Fibroblast of upper back skin (primary cell): Measurements from ENCODE around the gene CYP26C1.
"Not testable (repeated sequence)": the region's sequence is repeated elsewhere in the genome, so short reads cannot be mapped to it uniquely, and the experiment has no call there.

Experiments
- DNase-seq: peaks from one replicate; pipeline ENCODE4 v3.0.0-alpha.2; 2013

CYP26C1 gene

DNA sequence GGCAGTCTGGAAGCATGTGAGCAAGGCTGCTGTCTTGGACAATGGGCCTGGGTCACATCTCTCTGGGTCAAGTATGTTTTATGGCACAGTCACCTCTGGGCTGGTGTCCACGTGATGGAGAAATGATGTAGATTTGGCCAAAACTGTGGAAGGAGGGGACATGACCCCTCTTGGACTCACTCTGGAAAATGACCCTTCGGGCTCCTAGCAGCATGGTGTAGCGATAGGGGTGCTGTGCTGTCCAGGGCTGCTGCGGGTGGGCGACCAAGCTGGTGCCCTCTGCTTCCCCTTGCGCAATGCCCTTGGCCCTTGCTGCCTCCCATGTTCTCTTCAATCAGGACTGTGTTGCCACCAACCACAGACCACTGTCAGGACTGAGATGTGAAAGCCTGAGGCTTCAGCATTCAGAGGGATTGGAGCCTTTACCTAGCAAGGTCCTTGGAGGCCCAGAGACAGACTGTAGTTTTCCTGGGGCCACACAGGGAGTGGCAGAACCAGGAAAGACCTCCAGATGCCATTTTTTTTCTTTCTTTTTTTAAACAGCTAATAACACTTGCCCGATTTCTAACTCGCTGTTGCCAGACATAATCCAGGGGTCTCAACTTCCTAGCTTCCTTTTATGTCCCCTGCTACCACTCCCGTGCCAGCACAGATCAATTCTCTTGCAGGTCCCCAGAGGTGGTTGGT is 19.2 kb downstream of the CYP26C1 start:
- no peak for DNase-seq

DNA sequence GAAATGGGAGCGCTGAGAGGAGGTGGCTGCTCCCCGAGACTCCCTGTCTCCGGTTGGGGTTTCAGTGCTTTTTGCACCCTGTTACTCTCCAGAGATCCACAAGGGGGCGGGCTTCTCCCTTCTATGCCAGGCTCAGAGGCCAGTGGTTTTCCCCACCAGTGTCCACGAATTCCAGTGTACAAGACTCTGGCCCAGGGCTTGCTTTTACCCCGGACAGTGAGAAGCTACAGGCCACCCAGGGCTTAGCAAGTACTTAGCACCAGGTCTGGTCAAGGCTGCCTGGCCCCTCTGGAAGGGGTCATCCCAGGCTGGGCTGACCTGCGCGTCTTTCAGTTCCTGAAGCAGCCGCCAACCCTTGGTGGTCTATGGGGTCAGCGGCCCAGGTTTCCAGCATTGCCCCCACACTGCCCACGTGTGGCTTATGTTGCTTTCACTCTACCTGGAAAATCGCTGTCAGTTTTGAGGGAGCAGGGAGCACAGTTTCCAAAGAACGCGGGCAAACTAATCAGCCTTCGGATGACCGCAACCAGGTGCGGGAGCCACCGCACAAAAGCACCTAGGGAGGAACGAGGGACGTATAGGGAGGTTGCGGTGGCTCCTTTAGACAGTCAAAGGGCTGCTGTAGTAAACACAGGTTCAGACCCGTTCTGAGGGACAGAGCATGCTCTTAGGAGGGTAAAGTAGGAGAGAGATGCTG is 19.9 kb downstream of the CYP26C1 start:
- peak; percentile 62 for DNase-seq

DNA sequence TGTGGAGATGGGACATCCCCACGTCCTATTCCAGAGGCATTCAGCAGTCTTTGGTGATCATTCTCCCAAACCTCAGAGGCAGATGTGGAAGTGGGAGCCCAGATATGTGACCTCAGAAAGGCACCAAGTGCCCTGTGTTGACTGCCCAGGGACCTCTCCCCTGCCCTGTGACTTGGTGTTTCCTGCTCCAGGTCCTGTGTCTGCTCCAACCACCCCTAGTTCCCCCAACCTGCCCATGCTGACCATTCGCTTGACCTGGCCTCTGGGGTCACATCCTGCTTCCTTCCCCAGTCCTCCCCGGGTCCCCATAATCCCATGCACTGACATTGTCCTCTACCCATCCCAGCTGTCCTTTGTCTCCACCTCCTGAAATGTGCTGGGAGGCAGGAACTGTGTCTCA is 20.7 kb downstream of the CYP26C1 start:
- no peak for DNase-seq

DNA sequence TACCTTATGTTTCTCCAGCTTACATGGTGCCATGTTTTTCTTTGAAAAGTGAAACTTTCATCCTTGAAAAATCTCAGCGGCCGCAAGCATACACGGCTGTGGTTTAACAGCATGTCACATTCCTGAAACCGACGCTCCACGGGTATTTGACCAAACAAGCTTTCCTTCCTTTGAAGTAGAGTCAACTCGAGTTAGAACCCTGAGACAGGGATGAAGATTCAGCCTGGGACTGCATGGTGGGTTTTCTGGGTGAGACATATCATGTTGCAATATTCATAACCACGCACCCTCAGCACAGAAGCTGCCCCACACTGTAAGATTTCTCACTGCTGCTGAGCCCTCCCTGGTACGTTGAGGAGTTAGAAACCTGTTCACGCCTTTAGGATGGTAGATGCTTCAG is 21.2 kb downstream of the CYP26C1 start:
- peak; percentile 80 for DNase-seq

DNA sequence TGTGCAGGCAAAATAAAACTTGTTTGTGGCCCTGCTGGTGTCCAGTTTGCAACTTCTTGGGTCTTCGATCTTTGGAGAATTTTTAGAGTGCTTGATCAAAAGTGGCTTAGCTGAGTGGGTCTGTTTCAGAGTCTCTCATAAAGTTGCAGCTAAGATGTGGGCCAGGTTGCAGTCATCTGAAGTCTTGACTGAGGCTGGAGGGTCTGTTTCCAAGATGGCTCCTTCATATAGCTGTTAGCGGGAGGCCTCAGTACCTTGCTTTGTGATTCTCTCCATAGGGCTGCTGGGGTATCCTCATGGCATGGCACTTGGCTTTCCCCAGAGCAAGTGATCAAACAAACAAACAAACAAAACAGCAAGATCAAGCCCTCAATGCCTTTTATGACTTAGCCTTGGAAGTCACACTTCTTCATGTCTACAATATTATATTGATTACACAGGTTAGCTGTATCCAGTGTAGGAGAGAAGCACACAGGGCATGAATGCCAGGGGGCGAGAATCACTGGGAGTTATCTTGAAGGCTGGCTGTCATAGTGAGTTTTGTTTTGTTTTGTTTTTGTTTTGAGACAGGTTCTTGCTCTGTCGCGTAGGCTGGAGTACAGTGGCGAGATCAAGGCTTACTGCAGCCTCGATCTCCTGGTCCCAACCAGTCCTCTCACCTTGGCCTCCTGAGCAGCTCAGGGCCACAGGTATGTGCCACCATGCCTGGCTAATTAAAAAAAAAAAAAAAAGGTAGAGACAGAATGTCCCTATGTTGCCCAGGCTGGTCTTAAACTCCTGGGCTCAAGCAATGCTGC is 23.3 kb downstream of the CYP26C1 start:
- DNase-seq = no peak

DNA sequence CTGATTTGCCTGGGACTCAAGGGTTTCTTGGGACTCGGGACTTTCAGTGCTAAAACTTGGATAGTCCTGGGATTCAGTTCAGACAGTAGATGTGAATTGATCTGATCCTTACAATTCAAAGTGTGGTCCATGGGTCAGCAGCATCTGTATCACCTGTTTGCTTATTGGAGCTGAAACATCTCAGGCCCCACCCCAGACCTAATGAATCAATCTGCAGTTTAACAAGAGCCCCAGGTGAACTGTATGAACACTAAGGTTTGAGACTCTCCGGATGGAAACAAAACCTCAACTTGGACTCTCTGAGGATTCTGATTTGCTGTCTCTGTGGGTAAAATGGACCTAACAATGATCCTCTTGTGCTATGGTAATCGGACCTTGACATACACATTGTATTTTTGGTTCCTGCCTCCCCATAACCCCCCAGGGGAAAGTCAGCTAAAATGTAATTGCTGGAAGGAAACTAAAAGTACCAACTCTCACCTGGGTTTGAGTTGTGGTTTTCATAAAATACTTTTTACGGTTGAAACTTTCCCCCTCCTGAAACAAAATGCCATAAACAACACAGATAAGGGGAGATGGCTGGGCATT is 24.8 kb downstream of the CYP26C1 start:
- DNase-seq = no peak

DNA sequence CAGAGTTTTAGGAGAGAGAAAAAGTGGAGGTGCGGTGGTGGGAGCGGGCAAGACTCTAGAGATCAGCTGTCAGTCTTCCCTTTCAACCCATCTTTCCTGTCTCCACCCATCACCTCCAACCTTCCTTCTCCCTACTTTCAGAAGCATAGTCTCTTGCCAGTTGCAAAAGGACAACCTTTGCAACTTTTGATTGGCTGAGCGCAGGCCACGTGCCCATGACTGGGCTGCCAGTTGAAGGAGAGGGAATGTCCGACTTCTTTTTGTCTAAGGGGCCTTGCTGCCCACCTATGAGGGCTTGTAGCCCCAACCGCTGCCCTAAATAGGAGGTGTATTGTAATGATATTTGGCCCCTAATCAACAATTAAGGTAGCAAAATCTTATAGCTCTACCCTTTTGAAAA is 25.7 kb downstream of the CYP26C1 start:
- no peak for DNase-seq

DNA sequence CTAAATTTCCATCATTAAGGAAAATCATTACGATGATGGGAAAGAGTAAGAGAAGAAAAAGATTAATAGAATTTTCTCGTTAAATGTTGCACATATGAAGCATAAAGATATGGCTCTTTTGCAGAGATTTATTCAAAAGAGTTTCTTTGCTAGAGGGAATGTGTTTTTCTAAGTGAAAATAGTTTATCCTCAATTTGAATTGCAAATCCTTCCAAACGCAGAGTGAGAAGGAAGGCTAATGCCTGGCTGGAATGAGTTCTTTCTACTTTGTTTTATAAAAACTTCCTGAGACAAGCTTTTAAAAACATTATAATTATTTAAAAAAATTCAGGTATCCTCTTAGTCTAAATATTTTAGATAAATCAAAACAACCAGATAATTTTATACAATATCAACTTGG is 27.2 kb downstream of the CYP26C1 start:
- no peak for DNase-seq

DNA sequence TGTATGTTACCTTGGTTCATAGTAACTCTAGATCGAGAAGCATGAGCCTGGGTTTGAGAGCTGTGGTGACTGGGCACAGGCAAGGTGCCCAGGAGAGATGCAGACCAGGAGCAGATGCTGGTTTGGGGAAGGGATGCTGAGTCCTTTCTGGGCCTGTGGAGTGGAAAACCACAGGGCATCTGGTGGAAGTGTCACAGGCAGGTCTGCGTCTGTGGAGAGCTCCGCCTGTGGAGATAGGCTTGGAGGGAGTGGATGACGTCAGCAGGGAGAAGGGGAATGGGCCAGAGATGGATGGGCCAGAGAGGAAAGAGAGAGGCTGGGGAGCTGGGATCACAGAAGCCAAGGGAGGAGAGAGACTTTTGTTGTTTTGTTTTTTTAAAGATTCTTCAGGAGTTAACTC is 27.9 kb downstream of the CYP26C1 start:
- no peak for DNase-seq

DNA sequence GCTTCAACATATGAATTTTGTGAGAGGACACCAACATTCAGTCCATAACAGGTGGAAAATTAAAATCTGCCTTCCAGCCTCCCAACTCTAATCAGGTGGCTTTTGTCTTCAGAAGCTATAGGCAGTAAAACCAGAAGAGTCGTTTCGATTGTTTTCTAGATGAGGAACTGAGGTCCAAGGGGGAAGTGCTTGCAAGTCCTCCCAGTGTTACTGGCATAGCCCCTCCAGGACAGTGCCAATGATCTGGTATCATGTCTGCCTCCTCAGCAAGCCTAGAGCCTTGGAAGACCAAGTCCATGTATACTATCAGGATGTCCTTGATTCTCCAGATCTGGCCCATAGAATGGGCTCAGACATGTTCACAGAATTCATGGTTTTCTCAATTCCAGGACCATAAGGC is 30.0 kb downstream of the CYP26C1 start:
- no peak for DNase-seq

DNA sequence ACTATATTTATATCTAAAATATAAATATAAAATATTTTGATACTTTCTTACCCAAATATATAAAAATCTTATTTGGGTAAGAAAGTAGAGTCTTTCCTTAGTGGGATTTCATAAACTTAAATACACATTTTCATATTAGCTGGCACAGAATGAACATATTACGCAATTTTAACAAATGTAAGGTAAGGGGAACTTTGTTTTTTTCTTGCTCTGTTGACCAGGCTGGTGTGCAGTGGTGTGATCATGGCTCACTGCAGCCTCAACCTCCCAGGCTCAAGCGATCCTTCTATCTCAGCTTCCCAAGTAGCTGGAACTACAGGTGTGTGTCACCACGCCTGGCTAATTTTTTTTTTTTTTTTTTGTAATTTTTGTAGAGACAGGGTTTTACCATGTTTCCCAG is 31.4 kb downstream of the CYP26C1 start:
- no peak for DNase-seq

DNA sequence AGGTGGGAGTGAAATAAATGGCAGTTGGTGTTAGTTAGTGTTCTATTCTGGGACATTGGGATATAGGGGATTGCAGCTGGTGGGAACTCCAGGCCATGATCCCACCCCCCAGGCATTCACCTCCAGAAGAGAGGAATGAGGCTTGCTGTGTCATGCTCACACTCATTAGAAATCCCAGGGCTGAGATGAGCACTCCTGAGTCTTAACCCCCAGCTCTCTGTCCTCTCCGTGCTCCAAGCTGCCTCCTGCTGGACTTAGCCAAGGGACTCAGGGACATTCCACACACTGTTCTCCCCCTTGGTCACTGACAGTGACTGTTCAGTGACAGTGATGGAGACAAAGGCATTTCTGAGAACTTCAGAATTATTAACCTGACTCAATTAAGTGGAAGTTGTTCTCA is 34.6 kb downstream of the CYP26C1 start:
- no peak for DNase-seq

DNA sequence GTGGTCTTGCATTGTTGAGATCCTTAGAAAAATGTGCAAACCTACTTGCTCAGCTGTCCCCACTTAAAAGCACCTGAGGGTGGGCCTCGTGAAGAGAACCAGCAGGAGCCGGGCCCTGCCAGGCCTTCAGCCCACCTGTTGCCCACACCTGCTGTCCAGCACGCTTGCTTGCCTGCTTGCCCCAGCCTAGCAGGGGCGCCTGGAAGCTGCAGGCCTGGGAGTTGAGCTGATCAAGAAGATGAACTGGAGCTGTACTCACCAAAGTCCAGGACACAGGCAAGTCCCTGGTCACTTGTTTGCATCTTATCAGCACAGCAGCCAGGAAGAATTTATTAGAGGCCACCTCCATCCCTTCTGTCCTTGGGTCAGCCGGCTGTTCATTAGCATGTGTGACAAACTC is 36.3 kb downstream of the CYP26C1 start:
- no peak for DNase-seq

DNA sequence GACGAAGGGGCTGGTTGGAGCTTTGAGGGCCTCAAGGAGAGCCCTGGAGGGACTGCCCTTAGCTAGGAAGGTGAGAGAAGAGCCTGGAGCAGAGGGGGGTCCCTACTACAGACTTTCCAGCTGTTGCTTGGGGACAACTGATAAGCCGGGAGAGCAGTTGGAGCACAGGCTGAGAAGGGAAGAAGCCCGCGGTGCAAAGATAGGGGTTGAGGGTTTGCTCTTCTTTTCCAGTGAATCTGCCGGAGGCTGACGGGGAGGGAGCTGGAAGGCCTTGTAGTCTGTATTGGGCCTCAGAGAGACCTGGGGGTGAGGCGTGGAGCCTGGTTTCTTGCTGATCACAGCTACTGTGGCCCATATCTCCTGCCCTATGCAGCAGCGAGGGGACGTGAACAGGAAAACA is 36.8 kb downstream of the CYP26C1 start:
- DNase-seq = no peak

DNA sequence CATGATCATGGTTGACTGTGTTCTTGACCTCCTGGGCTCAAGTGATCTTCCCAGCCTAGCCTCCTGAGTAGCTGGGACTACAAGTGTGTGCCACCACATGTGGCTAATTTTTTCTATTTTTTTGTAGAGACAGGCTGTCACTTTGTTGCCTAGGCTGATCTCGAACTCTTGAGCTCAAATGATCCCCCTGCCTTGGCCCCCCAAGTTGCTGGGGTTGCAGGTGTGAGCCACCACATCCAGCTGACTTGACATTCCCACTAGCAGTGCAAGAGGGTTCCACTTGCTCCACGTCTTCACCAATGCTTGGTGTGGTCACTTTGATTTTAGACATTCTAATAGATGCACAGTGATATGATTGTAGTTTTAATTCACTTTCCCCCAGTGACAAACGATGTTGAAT is 38.2 kb downstream of the CYP26C1 start:
- DNase-seq = no peak

DNA sequence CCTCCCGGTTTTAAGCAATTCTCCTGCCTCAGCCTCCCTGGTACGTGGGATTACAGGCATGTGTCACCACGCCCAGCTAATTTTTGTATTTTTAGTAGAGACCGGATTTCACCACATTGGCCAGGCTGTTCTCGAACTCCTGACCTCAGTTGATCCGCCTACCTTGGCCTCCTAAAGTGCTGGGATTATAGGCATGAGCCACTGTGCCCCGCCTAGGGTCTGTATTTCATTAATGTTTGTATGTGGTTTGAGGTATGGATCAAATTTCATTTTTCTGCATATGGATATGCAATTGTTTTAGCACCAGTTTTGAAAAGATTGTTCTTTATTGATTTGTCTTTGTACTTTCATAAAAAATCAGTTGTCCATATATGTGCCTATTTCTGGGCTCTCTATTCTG is 39.1 kb downstream of the CYP26C1 start:
- DNase-seq = no peak

DNA sequence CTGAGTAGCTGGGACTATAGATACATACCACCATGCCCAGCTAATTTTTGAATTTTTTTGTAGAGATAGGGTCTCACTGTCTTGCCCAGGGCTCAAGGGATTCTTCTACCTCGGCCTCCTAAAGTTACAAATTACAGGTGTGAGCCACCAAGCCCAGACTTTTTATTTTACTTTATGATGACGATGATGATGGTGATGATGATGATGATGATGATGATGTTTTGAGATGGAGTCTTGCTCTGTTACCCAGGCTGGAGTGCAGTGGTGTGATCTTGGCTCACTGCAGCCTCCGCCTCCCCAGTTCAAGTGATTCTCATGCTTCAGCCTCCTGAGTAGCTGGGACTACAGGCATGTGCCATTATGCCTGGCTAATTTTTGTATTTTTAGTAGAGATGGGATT is 40.5 kb downstream of the CYP26C1 start:
- not testable (repeated sequence) for DNase-seq

DNA sequence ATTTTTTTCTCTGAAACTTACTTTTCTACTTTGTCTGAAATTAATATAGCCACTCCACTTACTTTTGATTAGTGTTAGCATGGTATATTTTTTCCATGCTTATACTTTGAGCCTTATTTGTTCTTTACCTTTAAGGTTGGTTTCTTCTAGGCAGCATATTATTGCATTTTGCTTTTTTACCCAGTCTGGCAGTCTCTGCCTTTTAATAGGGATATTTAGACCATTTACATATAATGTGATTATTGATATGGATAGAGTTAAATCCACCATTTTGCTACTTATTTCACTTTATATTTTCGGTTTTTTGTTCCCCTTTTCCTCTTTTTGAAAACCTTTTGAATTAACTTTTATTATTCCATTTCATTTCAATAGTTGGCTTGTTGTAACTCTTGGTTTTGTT is 43.4 kb downstream of the CYP26C1 start:
- DNase-seq = no peak

DNA sequence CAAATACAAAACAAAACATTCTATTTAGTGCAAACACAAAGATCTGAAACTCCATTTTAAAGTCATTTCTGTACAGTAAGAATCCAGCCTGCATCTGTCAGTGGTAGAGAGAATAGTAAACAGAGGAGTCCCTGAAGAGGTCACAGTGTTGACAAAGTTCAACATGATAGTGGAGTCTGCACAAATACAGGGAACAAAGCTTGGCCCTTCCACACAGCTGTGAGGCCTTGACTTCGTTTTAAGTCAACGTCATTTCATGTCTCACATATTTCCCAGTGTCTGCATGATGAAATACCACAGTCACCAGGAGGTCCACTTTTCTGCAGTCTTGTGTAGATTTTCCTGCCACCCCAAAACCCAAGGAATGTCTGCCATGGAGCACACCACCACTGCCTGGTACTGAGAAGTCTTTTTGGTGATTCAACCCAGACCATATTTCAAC is 46.1 kb downstream of the CYP26C1 start:
- peak; percentile 80 for DNase-seq

DNA sequence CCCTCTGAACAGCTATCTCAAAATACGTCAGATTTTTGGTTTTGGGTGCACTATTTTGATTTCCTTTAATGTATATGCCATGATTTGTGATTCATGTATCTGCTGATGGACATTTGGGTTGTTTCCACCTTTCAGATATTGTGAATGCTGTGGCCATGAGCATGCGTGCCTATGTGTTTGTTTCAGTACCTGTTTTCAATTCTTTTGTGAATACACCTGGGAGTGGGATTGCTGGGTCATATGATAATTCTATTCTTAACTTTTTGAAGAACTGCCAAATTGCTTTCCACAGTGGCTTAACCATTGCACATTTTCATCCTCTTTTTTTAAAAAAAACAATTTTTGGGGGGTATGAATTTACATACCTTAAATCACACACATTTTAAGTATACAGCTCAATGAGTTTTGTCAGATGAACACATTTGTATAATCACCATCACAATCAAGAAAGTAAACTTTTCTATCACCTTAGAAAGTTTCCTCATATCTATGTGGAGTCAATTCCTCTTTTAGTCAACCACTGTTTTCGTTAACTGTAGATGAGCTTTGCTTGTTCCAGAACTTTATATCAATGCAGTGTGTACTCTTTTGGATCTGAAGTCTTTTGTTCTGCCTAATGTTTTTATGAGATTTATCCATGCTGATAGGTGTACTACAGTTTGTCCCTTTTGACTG is 50.0 kb downstream of the CYP26C1 start:
- no peak for DNase-seq

DNA sequence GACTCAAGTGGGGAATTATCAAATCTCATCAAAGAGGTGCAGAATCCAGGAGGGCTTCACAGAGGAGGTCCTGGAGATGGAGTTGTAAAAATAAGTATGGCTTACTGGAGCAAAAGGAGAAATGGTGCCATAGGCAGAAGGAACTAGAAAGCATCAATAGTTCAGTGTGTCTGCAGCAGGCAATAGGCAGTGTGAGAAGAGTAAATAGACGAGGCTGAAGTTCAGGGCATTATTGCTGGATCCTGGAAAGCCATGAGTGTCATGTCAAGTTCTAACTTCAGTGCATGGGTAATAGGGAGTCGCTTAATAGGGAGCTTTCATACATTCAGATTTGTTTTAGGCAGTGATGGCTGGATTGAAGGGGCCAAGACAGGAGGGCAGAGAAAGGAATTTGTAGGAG is 52.4 kb downstream of the CYP26C1 start:
- no peak for DNase-seq

DNA sequence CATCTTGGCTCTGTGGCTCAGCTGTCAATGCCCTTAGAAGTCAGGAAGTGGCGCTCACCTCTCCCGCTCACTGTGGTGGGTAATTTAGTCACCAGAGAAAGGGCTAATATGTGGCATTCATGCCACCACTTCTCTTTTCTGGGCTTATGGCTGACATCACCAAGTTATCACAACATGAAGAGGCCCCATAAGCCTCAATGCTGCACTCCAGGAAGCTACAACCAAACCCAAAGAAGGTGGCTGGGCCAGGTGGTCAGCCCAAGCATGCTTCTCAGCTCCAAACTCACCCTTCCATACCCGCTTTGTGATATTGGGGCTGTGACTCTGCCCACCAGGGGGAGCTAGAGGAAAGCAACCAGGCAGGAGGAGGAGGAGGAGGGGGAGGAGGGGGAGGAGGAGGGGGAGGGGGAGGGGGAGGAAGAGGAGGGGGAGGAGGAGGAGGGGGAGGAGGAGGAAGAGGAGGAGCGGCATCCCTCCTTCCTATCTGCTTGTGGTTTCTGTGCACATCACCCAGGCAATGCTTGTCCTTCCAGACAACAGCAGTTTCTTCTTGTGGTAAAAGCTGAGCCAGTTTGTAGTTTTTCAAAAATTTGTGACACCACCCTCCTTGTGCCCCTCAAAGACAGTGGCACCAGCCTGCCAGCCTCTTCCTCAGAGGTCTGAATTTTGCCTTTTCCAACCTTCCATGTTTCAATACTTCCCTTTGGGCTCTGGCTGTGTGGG is 55.2 kb downstream of the CYP26C1 start:
- peak; percentile 43 for DNase-seq
